GM23338 (cell line): ENCODE measurements around the gene MANEA. TPM values are rescaled to one million over a fixed set of nuclear protein-coding genes. Genes with fewer than 3 reads are reported as not detected.

Source experiments
- ATAC-seq: fragments of 200-7000 bp; cut with Tn5 transposase; 3 replicates; pipeline ENCODE4 v1.9.1; 2020
- DNase-seq: peaks from one replicate; pipeline ENCODE4 v3.0.0-alpha.2; 2015; ENCODE audit warnings: low spot score
- H2AFZ ChIP-seq: fragments of 200-600 bp; sonication (generic); 2 replicates; pipeline ENCODE4 v1.8.0; 2016; ENCODE audit warnings: antibody characterized with exemption, mild to moderate bottlenecking, moderate library complexity
- H3F3A ChIP-seq: fragments of 200-600 bp; sonication (generic); replicated peaks from 2 replicates; pipeline ENCODE4 v1.8.0; 2017; ENCODE audit warnings: antibody characterized with exemption, mixed run types, low read depth
- H3K27ac ChIP-seq: fragments of 200-600 bp; sonication (generic); 2 replicates; pipeline ENCODE4 v1.6.1; 2016; ENCODE audit warnings: low read depth
- H3K27me3 ChIP-seq: fragments of 200-600 bp; sonication (generic); 2 replicates; pipeline ENCODE4 v1.8.0; 2016; ENCODE audit warnings: mild to moderate bottlenecking, mixed run types, moderate library complexity; ENCODE audit not compliant: insufficient read depth
- H3K36me3 ChIP-seq: fragments of 200-600 bp; sonication (generic); 2 replicates; pipeline ENCODE4 v1.8.0; 2016; ENCODE audit warnings: mild to moderate bottlenecking; ENCODE audit not compliant: insufficient read depth
- H3K4me1 ChIP-seq: fragments of 200-600 bp; sonication (generic); 2 replicates; pipeline ENCODE4 v1.8.0; 2016; ENCODE audit warnings: mild to moderate bottlenecking, moderate library complexity; ENCODE audit not compliant: insufficient read depth
- H3K4me2 ChIP-seq: fragments of 200-600 bp; sonication (generic); 2 replicates; pipeline ENCODE4 v1.7.1; 2017; ENCODE audit warnings: mixed run types
- H3K4me3 ChIP-seq: fragments of 200-600 bp; sonication (generic); 2 replicates; pipeline ENCODE4 v1.6.1; 2016; ENCODE audit warnings: mixed run types
- H3K79me2 ChIP-seq: fragments of 200-600 bp; sonication (generic); replicated peaks from 2 replicates; pipeline ENCODE4 v1.8.0; 2017; ENCODE audit warnings: mild to moderate bottlenecking; ENCODE audit not compliant: insufficient read depth
- H3K9me2 ChIP-seq: fragments of 200-600 bp; sonication (generic); 2 replicates; pipeline ENCODE4 v1.8.0; 2017; ENCODE audit not compliant: insufficient read depth
- H4K20me1 ChIP-seq: fragments of 200-600 bp; sonication (generic); replicated peaks from 2 replicates; pipeline ENCODE4 v1.8.0; 2017; ENCODE audit warnings: mild to moderate bottlenecking; ENCODE audit not compliant: insufficient read depth
- H3K27ac Mint-ChIP-seq: 2 replicates; pipeline ENCODE4 v1.8.0; 2020; ENCODE audit warnings: inconsistent platforms, mild to moderate bottlenecking, moderate library complexity, mixed read lengths
- H3K27me3 Mint-ChIP-seq: 3 replicates; pipeline ENCODE4 v1.8.0; 2022; ENCODE audit warnings: low read depth, mild to moderate bottlenecking, moderate library complexity, mixed read lengths, inconsistent platforms; ENCODE audit not compliant: insufficient read depth, poor library complexity
- H3K36me3 Mint-ChIP-seq: 3 replicates; pipeline ENCODE4 v1.8.0; 2021; ENCODE audit warnings: low read depth, mild to moderate bottlenecking, inconsistent platforms, moderate library complexity, mixed read lengths
- H3K4me1 Mint-ChIP-seq: 3 replicates; pipeline ENCODE4 v1.8.0; 2020; ENCODE audit warnings: mild to moderate bottlenecking, inconsistent platforms, mixed read lengths
- H3K4me3 Mint-ChIP-seq: 3 replicates; pipeline ENCODE4 v1.8.0; 2021; ENCODE audit warnings: moderate library complexity, mild to moderate bottlenecking, inconsistent platforms, mixed read lengths
- H3K9me3 Mint-ChIP-seq: 3 replicates; pipeline ENCODE4 v1.8.0; 2020; ENCODE audit warnings: moderate library complexity, mild to moderate bottlenecking, inconsistent platforms, mixed read lengths
- CTCF ChIP-seq, 2 experiments: fragments of 200-600 bp in 1 of 2; sonication (generic) in 1 of 2; conservative IDR thresholded peaks; 2 replicates each; pipeline versions ENCODE4 v1.5.1 to v1.6.1; 2016 to 2017; ENCODE audit warnings: antibody characterized with exemption in 2 of 2, low read depth in 2 of 2, mild to moderate bottlenecking in 2 of 2, moderate library complexity in 1 of 2
- ETS1 ChIP-seq: IDR thresholded peaks from 2 replicates; pipeline ENCODE4 v1.6.1; 2016; ENCODE audit warnings: antibody characterized with exemption
- EZH2phosphoT487 ChIP-seq: fragments of 200-600 bp; sonication (generic); IDR thresholded peaks from one replicate; pipeline ENCODE4 v1.8.1; 2018; ENCODE audit warnings: antibody characterized with exemption; ENCODE audit not compliant: unreplicated experiment
- NANOG ChIP-seq: IDR thresholded peaks from 2 replicates; pipeline ENCODE4 v1.6.1; 2016; ENCODE audit warnings: antibody characterized with exemption, borderline replicate concordance
- ZNF114 ChIP-seq: fragments of 250-450 bp; sonication (Bioruptor Pico); IDR thresholded peaks from 2 replicates; pipeline ENCODE4 v1.5.0; 2020; ENCODE audit warnings: mild to moderate bottlenecking, moderate library complexity
- ZNF331 ChIP-seq: fragments of 250-450 bp; sonication (Bioruptor Pico); IDR thresholded peaks from 2 replicates; pipeline ENCODE4 v1.5.0; 2020; ENCODE audit warnings: low read depth, mild to moderate bottlenecking, moderate library complexity
- ZNF462 ChIP-seq: fragments of 250-450 bp; sonication (Bioruptor Pico); IDR thresholded peaks from 2 replicates; pipeline ENCODE4 v1.5.0; 2020; ENCODE audit warnings: mild to moderate bottlenecking, moderate library complexity
- polyA plus RNA-seq: library from polyadenylated mRNA; unstranded; fragments of >200 nt; fragmentation: Nextera tagmentation; extraction: Ambion mirVana; gene quantifications from 2 replicates; pipeline ENCODE4 v1.2.1, GENCODE V29; 2016
- total RNA-seq: library from RNA; depleted of rRNA; stranded (reverse); fragments of >200 nt; shearing (Covaris generic); gene quantifications from 2 replicates; pipeline ENCODE4 v1.2.3, GENCODE V29; 2014

The MANEA gene
- total and polyA plus RNA-seq, 2 experiments from 2014 or later = 4.8 to 9.8 TPM

GRCh38 chr6:95569560-95569959, 7.8 kb upstream of the MANEA start:
- Mint-ChIP-seq H3K9me3 (no peaks in the 10 kb centered on the region), H3K4me1 (peaks cover 16% of the 10 kb centered on the region; the same call in 2 of the 3 replicates)
- no peaks in the 10 kb centered on the region for H3K36me3 ChIP-seq

More at GRCh38 chr6:95569560-95569959, 7.8 kb upstream of the MANEA start:
- Mint-ChIP-seq H3K36me3 (no peaks in the 10 kb centered on the region), H3K27ac (no peak overlapping the region), H3K4me3 (no peak overlapping the region), H3K27me3 (no peaks in the 10 kb centered on the region)
- Histone ChIP-seq H3K9me2 (no peaks in the 10 kb centered on the region), H3K27ac (no peak overlapping the region), H3K79me2 (0 out of 2 replicates have a peak, but pooled peaks cover under 1% of the 10 kb centered on the region), H2AFZ (no peak overlapping the region), H3K4me3 (no peak overlapping the region), H4K20me1 (no peaks in the 10 kb centered on the region), H3K4me2 (no peak overlapping the region), H3K27me3 (no peaks in the 10 kb centered on the region), H3F3A (no peaks in the 10 kb centered on the region), H3K4me1 (no peaks in the 10 kb centered on the region; the same call in 1 of the 2 replicates)
- ATAC-seq (no peak), DNase-seq (no peak)
- TF ChIP-seq ETS1 = no peak
- no peak for TF ChIP-seq NANOG
- no peak for TF ChIP-seq ZNF331 (CRISPR knock-in tag)
- TF ChIP-seq ZNF114 (CRISPR knock-in tag) = no peak
- no peak for TF ChIP-seq EZH2phosphoT487
- no peak for TF ChIP-seq ZNF462 (CRISPR knock-in tag)
- no peak for TF ChIP-seq CTCF (conservative IDR thresholded peaks at IDR 0.05; ENCODE audit: low read depth in 2 of 2)
